ENCODE results near the gene STMN1. TPM values are rescaled to one million over a fixed set of nuclear protein-coding genes. Genes with fewer than 3 reads are reported as not detected.

STMN1 gene
- total RNA-seq, 2 donors from 2014 or later: 6.3 to 11.4 TPM

- no peak for DNase-seq
- intact Hi-C loops (cut with DNase I): no loop called here
- H3K27ac ChIP-seq: no peak overlapping the region
- H3K4me3 ChIP-seq: no peak overlapping the region
- TF ChIP-seq POLR2A (IDR thresholded peaks at IDR 0.05) (no peak), CTCF (IDR thresholded peaks at IDR 0.05) (no peak)
- no peaks in the 10 kb centered on the region for H3K9me3 ChIP-seq
- ATAC-seq: no peak
- no peaks in the 10 kb centered on the region for H3K4me1 ChIP-seq
- no peaks in the 10 kb centered on the region for H3K27me3 ChIP-seq
- no peaks in the 10 kb centered on the region for H3K36me3 ChIP-seq (replicated peaks in 1 of 2; ENCODE audit: insufficient read depth in 1 of 2, low read depth in 2 of 2)
- 90% methylated on average over 3 of the region's 3 CpGs for WGBS, 2 donors
Measured at GRCh38 chr1:25914074-25914995, 8.1 kb upstream of the STMN1 start.

GRCh38 chr1:25913206-25913605, 7.0 kb upstream of the STMN1 start:
- H3K27me3 ChIP-seq: no peaks in the 10 kb centered on the region
- no peaks in the 10 kb centered on the region for H3K36me3 ChIP-seq (replicated peaks in 1 of 2; ENCODE audit: insufficient read depth in 1 of 2, low read depth in 2 of 2)
- H3K27ac ChIP-seq: no peak overlapping the region
- intact Hi-C loops (cut with DNase I): no loop called here
- no peaks in the 10 kb centered on the region for H3K9me3 ChIP-seq
- no peaks in the 10 kb centered on the region for H3K4me1 ChIP-seq
- DNase-seq (no peak), ATAC-seq (no peak)
- TF ChIP-seq CTCF (IDR thresholded peaks at IDR 0.05): no peak
- no peak for TF ChIP-seq POLR2A (IDR thresholded peaks at IDR 0.05)
- no peak overlapping the region for H3K4me3 ChIP-seq

GRCh38 chr1:25912076-25912831, 6.0 kb upstream of the STMN1 start:
- intact Hi-C loops (cut with DNase I): no loop called here
- Histone ChIP-seq H3K27me3 (no peaks in the 10 kb centered on the region), H3K4me1 (no peaks in the 10 kb centered on the region), H3K9me3 (no peaks in the 10 kb centered on the region), H3K36me3 (replicated peaks in 1 of 2; ENCODE audit: insufficient read depth in 1 of 2, low read depth in 2 of 2) (no peaks in the 10 kb centered on the region), H3K4me3 (no peak overlapping the region), H3K27ac (no peak overlapping the region)
- ATAC-seq (no peak), DNase-seq (no peak)
- 73 to 78% methylated on average over 5 of the region's 5 CpGs for WGBS, 2 donors
- no peak for TF ChIP-seq POLR2A (IDR thresholded peaks at IDR 0.05)
- TF ChIP-seq CTCF (IDR thresholded peaks at IDR 0.05): no peak

GRCh38 chr1:25911162-25911561, 4.9 kb upstream of the STMN1 start:
- ATAC-seq: no peak
- H3K4me1 ChIP-seq: peaks cover 9% of the 10 kb centered on the region
- H3K27me3 ChIP-seq: no peaks in the 10 kb centered on the region
- DNase-seq: no peak
- H3K9me3 ChIP-seq: no peaks in the 10 kb centered on the region
- H3K27ac ChIP-seq: no peak overlapping the region
- TF ChIP-seq POLR2A (IDR thresholded peaks at IDR 0.05) (no peak), CTCF (IDR thresholded peaks at IDR 0.05) (no peak)
- no peak overlapping the region for H3K4me3 ChIP-seq
- H3K36me3 ChIP-seq (replicated peaks in 1 of 2; ENCODE audit: insufficient read depth in 1 of 2, low read depth in 2 of 2): no peaks in the 10 kb centered on the region
- intact Hi-C loops (cut with DNase I): no loop called here
